NCI-H2081 treated with DMSO at 0.1 percent for 48 hours (cell line): ENCODE measurements around the gene ZNF592.
"Not testable (repeated sequence)": the region's sequence is repeated elsewhere in the genome, so short reads cannot be mapped to it uniquely, and the experiment has no call there.

Experiments used
- DNase-seq: peaks from one replicate; lab custom pipeline; 2025; lab: John Stamatoyannopoulos, UW

ZNF592 gene

DNA sequence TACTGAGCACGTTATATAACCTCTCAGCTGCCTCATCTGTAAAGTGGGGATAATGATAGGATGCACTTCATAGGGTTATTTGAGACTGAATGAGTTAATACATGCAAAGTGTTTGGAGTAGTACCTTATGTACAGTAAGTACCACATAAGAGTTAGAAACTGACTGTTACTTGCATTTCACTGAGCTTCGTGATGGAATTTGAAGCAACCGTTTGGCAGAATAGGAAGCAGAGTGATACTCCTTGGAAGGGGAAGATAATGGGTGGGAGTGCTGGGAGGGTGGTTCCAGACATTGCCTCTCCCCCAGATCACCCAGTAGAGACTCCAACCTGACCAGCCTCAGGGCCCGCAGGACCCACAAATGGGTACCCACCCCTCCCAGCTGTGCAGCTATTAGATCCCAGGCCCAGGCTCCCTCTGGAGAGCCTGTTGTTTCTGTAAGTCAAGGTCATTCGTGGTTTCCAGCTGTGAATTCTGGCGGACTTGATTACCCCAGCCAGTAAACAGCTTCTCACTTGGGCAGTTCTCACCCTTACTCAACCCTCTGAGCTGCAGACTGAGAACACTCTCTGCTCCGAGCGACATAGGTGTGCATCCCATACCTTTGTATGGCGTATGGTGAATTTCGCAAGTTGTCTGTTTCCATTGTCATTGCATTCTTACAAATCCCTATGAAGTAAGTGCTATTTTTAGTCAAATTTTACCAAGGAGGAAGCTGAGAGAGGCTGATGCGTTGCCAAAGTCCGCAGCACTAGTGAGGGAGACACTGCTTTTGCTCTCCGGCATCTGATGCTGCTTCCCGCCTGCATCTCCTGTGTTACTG is 79.9 kb downstream of the ZNF592 start:
- DNase-seq = no peak

DNA sequence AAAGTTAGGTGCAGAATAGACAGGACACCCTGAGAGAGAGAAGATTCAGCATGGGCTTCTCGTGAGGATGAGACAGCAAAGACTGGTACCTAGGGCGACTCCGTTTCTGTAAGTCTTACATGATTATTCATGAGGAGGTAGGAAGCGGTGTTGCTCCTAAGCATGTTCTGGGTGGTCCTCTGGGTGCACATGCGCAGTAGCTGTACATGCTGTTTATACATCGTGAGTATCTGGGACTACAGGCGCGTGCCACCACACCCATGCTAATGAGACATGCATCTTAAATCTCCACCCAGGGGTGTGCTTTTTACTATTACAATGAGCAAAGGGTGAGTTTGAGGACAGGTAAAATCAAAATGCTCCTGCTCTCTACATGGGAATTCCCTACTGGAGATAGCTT is 81.0 kb downstream of the ZNF592 start:
- no peak for DNase-seq

DNA sequence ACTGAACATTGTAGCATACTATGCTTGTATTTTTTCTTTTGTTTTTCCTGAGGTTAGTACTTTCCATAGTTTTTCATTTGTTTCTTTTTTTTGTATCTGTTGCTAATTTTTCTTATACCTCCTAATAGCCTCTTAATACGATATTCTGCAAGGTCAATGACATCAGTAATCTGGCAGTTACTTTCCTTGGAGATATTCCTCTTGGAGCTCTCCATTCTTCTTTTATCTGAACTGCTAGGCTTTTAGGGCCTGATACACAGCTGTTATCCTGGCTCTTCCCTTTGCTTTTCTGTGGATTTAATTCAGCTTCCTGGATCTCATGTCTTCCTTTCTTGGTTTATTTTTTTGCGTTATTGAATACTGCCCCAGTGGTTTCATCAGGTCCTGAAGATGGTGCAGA is 81.6 kb downstream of the ZNF592 start:
- no peak for DNase-seq

DNA sequence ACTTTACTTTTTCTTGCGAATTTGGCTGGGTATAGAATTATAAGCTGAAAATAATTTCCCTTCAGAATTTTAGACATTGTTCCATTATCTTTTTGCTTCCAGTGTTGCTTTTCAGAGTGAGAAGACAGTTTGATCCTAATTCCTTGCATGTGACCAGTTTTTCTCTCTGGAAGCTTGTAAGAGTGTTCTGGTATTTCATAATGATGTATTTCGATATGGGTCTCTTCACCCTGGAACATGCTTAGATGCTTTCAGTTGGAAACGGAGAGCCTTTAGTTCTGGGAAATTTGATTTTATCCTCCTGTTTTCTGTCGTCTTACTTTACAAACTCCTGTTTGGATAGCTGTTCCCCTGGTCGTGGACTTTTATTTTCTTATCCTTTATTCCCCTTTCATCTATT is 82.6 kb downstream of the ZNF592 start:
- DNase-seq = no peak

DNA sequence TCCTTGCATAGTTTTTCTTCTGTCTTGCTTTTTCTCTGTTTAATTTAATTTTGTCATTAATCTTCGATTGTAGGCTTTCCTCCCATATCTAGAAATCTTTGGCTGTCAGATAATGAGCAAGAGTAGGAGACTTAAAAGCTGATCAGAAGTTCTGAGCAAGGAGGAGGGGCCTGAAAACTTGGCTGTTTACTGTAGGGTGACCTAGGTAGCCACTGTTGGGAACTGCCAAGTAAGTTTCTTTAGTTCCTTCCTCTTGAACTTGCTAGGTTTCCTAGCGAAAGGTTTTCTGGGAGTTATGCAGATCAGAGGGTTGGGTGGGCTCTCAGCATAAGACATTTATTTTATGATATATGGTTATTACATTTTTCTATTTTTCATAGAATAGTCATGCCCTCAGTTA is 83.2 kb downstream of the ZNF592 start:
- DNase-seq = no peak

DNA sequence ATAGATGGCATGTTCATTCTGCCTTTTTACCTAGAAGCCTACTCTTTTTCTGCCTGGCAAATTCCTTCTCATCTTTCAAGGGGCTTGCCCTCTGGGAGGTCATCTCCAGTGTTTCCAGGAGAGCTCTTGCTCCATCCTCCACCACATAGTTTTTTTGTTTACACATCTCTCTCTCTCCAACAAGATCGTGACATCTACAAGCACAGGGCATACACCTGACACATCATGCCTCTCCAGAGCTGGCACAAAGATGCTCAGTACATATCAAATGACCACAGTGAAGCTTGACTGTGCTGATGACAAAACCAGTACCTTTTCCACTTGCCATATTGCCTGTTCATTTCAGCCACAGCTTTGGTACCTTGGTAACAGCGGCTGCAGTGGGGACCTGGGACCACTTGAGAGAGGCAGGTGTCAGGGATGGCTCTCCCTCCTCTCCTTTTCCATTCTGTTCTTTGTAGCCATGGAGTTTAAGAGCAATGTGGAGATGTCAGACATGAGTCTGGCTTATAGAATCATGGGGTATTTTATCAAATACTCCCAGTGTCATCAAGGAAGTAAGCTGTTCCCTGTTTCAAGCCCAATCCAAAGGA is 84.2 kb downstream of the ZNF592 start:
- no peak for DNase-seq

DNA sequence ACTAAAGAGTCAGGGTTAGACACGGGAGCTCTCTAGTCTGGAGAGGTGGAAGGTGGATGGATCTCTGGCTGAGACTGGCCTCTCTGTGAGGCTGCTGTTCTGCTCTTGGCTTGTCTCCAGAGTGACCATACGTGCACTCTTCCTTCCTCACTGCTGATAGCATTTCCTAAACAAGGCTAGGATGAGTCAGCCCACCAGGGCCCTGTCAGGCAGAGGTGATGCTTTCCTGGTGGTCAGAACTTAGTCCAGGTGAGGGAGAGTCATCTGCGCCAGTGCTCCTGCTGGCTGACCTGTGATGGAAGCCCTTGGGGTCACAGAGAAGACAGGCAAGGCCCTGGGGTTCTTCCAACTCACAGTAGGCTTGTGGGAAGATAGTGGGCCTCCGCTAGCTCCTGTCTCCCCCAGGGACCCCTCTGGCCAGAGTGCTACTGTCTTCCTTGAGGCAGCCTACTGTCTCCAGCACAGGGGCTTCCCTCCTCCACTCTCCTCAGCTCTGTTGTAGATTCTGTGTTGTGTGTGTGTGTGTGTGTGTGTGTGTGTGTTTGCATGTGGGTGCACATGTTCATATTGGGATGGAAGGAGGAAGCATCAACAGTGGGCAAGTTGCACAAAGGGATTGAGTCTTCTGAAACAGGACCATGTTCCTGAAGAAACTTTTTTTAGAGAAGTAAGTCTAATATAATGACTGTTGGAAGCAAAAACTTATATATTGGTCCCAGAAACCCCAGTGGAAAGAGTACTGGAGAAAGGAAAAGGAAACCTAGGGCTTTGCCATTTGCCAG is 85.2 kb downstream of the ZNF592 start:
- DNase-seq = no peak

DNA sequence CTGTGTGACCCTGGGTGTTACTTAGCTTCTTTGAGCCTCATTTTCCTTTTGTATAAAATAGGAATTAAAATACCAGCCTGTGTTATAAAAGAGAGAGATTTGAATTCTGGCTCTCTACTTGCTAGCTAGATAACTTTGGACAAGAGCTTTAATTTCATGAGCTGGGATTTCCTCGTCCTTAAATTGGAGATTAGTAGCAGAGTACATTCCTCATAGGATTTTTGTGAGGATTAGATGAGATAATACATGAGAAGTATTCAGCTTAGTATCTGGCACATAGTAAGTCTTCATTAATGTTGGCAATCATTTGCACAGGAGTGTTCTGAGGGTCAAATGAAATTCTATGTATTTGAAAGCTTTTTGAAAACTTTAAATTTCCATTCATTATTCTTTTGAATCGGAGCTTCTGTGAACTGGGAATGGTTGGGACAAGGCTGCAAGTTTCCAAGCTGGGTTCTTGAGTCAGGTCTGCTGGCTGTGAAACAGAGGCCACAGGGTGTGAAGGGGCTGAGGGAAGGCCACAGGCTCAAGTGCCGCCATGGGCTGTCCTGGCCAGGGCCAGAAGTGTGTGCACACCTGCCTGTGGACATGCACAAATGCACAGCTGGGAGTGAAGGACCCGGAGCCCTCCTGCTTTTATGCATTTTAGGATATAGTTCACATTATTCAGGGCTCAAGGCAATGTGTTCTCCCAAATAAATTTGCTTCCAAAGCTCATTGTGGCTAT is 86.0 kb downstream of the ZNF592 start:
- no peak for DNase-seq

DNA sequence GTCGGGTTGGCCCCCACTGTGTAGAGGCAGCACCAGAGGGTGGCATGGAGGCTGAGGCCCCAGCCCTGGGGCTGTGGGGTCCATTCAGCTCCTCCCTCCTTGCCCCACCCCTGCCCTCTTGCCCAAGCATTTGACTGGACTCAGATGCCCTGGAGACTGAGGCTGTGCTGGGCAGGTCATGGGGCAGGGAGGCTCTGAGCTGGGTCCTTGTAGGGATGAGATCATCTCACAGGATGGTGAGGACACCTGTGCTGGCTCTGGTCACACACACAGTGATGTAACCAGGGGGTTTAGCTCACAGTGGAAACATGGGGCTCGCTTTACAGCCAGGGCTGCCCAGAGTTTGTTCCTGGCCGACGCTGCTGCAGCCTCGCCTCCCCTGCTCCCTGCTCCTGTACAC is 86.6 kb downstream of the ZNF592 start:
- no peak for DNase-seq

DNA sequence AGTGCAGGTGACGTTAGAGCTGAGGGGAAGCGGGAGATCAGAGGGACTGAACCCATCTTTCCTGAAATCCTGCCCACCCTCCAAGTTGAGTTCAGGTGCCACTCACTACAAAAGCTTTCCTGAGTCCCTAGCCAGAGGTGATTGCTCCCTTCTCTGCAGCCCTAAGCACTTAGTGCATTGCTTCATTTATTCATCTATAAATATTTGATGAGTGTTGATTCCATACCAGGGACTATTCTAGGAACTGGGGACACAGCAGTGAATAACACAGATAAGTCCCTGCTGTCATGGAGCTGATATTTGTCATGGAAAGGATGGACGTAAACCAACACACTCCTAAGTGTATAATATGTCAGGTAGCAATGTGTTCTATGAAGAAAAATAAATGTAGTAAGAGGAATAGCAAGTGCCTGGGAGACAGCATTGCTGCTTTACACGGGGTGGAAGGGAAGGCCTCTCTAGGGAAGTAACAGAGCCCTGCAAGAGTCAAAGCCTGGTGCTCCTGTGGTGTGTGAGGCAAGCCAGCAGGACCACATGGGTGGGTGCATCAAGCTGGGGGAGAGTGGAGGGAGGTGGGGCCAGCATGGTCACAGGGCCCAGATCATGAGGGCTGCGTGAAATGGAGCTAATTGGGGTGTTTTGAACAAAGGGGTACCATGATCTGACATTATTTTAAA is 87.4 kb downstream of the ZNF592 start:
- DNase-seq = no peak

DNA sequence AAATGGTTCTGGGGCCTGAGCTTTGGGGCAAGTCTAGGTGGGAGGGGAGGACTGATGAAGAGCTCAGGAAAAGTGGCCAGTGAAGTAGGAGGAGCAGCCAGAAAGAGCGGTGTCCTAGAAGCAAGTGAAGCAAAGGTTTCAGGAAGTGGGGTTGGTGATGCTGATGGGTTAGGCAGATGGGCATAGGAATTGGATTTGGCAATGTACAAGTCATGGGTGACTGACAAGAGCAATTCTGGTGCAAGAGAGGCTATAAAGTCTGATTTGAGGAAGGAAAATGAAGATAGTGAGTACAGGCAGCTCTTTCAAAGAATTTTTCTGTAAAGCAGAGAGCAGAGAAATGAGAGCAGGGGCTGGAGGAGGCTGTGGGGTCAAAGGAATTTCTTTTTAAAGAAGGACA is 88.5 kb downstream of the ZNF592 start:
- DNase-seq = no peak

DNA sequence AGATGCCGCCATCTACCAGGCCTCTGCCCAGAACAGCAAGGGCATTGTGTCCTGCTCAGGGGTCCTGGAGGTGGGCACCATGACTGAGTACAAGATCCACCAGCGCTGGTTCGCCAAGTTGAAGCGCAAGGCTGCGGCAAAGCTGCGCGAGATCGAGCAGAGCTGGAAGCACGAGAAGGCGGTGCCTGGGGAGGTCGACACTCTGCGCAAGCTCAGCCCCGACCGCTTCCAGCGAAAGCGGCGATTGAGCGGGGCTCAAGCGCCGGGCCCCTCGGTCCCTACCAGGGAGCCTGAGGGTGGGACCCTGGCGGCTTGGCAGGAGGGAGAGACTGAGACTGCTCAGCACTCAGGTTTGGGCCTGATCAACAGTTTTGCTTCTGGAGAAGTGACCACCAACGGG is 91.3 kb downstream of the ZNF592 start:
- no peak for DNase-seq

DNA sequence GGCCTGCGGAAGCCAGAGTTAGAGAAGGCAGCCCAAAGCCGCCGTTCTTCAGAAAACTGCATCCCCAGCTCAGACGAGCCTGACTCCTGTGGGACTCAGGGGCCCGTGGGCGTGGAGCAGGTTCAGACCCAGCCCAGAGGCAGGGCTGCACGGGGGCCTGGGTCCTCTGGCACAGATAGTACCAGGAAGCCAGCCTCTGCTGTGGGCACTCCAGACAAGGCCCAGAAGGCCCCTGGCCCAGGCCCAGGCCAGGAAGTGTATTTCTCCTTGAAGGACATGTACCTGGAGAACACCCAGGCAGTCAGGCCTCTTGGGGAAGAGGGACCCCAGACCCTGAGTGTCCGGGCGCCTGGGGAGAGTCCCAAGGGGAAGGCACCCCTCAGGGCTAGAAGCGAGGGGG is 91.9 kb downstream of the ZNF592 start:
- DNase-seq = no peak

DNA sequence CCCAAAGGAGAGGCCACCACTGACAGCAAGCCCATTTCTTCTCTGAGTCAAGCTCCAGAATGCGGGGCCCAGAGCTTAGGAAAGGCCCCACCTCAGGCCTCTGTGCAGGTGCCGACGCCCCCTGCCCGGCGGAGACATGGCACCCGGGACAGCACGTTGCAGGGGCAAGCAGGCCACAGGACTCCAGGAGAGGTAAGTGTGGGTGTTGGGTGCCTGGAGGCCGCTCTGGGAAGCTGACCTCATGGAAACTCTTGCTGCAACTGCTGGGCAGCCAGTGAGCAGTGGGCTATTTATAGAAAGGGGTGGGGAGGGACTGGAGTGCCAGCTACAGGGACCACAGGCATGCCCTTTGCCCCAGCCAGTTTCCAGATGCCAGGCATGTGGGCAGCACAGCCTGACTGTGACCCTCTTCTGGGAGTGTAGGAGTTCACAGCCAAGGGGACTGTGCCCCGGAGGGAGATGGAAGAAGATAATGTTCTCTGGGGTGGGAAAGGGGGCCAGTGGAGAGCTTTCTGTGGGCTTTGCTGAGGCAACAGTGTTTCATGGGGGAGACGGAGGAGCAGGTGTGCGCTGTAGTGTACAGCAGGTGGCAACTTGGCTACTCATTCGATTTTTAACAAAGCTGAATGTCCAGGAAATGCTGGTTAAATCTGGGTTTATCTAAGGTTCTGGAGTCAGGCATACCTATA is 92.5 kb downstream of the ZNF592 start:
- DNase-seq = no peak

DNA sequence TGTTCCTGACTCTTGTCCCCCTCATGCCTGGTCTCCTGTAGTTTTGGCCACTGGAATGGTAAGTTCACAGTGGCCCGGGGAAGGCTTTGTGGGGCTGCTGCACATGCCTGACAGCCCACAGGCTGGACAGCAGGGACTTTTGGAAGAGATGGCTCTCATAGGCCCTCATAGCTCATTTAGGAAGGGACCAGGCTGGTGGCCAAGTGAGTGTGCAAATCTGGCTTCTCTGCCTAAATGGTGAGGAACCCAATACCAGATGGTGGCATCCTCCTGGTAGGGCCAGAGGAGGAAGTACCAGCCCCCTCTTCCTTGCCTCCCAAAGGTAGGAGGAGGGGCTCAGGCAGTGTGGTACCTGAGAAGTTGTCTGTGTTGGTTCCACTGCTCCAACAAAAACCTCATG is 94.4 kb downstream of the ZNF592 start:
- no peak for DNase-seq

DNA sequence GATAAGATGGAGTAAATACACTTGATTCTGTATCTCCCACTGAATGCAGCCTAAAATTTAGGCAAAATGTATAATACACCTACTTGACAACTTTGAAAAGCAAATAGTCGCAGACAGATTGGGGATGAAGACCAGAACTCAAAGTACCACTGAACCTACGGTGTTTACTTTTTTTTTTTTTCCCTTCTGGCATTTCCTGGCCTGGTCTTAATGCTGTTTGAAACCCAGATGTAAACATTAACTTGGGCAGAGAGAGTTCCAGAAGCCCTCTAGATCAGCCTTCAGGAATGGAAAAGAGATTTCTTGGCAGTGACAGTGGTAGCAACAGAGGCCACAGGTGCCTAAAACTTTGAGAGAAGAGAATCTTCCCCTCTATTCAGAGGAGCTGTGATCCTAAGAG is 96.6 kb downstream of the ZNF592 start:
- no peak for DNase-seq

DNA sequence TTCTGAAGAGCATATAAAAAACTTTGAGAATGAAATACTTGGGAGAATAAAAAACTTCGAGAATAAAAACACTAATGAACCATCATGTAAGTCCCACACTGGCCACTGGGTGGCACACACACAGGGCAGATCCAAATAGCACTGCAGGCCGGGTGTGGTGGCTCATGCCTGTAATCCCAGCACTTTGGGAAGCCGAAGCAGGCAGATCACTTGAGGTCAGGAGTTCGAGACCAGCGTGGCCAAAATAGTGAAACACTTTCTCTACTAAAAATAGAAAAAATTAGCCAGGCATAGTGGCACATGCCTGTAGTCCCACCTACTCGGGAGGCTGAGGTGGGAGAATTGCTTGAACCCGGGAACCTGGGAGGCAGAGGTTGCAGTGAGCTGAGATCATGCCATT is 97.2 kb downstream of the ZNF592 start:
- DNase-seq = not testable (repeated sequence)

DNA sequence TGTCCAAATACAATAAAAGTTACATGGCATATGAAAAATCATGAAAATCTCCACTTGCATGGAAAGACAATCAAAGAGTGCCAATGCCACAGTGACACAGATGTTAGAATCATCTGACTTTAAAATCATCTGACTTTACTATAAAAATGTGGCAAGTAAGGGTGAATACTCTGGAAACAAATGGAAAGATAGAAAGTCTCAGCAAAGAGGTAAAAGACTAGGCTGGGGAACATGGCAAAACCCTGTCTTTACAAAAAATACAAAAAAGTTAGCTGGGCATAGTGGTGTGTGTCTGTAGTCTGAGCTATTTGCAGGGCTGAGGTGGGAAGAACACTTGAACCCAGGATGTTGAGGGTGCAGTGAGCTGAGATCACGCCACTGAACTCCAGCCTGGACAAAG is 97.9 kb downstream of the ZNF592 start:
- DNase-seq = no peak

DNA sequence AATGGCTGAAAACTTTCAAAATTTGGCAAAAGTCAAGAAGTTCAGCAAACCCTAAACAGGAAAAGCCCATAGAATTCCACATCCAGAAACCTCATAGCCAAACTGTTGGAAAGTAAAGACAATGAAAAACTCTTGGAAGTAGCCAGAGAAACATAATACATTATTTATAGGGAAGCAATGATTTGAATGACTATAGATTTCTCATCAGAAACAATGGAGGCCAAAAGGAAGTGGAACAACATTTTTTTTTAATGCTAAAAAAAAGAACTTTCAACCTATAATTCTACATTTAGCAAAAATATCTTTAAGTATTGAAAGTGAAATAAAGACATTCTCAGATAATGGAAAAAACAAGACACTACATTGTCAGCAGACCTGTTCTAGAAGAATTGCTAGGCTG is 99.0 kb downstream of the ZNF592 start:
- DNase-seq = no peak

DNA sequence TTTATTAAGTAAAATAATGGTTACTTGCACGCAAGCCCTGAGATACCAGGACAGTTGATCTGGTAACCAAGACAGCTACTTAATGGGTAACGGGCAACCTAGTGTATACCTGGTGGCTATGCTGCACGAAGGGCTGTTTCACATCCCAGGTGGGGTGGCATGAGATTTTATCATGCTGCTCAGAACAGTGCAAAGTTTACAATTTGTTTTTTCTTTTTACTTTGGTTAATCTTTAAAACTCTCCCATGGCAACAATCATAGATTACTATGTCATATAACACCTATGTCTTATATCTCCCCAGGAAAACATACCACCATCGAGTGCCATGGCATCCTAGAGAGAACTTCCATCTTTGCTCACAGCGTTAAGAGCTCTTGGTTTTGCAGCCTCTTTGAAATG is 103.8 kb downstream of the ZNF592 start:
- no peak for DNase-seq

DNA sequence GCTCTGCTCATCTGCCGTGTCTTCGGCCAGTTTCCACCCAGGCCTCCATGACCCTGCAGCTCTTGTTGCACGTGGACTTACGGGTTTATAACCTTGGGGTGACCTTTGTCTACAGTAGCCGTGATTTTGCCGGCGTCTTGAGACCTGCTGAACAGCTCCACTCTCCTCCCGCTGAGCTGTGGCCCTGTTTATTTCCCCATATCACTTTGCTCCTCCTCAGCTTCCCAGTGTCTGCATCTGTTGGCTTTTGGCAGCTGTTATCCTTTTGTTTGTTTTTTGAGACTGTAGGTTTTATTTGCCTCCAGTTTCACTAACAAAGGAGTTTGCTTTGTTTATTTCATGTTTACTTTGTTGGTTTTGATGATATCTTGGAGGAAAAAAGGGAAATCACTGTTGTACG is 106.7 kb downstream of the ZNF592 start:
- no peak for DNase-seq
